Kidney epithelial cell (primary cell): ENCODE data around the gene SLAMF6. TPM values are rescaled to one million over a fixed set of nuclear protein-coding genes. Genes with fewer than 3 reads are reported as not detected.

Experiments used
- DNase-seq: peaks from one replicate; pipeline ENCODE4 v3.0.0-alpha.2; 2010; ENCODE audit warnings: low read depth
- H3K27me3 ChIP-seq: 2 replicates; pipeline ENCODE4 v1.6.0; 2011; ENCODE audit warnings: low read length; ENCODE audit not compliant: control insufficient read depth, insufficient read depth
- H3K36me3 ChIP-seq: 2 replicates; pipeline ENCODE4 v1.5.1; 2011; ENCODE audit warnings: low read length; ENCODE audit not compliant: control insufficient read depth, insufficient read depth
- H3K4me3 ChIP-seq: 2 replicates; pipeline ENCODE4 v1.5.1; 2011; ENCODE audit warnings: low read depth, mild to moderate bottlenecking, control low read depth, low read length
- total RNA-seq: library from RNA; depleted of rRNA; stranded (reverse); fragments of >200 nt; gene quantifications from 2 replicates; pipeline ENCODE4 v1.2.3, GENCODE V29; 2015
- TF ChIP-seq, protein P1 (sequence below): IDR thresholded peaks from 2 replicates; pipeline ENCODE4 v1.5.1; 2011; ENCODE audit warnings: mild to moderate bottlenecking, moderate library complexity, low read length, control low read depth, inconsistent platforms; ENCODE audit not compliant: insufficient read depth, poor library complexity, severe bottlenecking

The SLAMF6 gene
- total RNA-seq, 1 donor from 2014 or later: not detected

DNA sequence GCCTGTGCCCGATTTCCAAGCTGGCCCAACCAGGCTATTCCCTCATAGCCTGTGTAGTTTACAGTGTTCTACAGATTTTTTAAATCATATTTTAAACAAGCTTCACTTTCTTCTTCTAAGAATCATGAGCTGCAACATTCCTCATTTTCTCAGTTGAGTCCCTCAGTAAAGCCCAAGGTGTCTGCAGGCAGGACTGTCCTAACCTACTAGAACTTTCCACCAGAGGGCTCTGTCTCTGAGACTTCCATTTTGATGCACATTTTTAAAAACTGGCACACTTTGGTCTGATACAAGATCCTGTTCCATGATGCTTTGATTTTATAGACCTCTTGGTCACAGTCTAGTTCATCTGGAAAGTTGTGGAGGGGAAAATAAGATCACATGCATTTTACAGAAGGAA, 21.6 kb upstream of the SLAMF6 start:
- DNase-seq: no peak

DNA sequence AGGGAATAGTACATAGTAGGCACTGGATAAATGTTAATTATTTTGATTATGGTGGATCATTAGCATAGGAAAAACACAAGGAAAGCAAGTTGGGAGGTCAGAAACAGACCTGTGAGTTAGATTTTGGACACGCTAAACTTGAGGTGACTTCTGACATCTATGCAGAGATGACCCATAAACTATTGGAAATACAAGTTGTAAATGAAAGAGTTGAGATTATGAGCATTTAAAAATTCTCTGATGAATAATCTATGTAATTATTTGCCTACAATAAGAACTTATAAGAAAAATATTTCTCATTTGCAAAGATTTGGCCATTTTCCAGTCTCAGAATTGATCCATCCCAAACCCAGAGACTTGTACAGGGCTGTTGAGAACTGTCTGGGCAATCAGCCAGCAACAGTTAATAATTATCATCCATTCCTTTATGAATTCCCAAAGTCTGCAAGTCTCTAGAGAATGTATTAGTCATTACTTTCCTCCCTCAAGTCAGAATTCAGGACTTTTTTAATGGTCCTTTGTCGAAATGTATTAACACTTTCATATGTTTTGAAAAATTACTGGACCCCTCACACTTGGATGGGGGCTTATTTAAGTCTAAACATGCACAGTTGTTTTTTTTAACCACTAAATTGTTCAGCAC, 19.4 kb upstream of the SLAMF6 start:
- DNase-seq: peak; percentile 71
- Histone ChIP-seq H3K27me3 (no peaks in the 10 kb centered on the region), H3K36me3 (no peaks in the 10 kb centered on the region), H3K4me3 (no peak overlapping the region)
- TF ChIP-seq, protein P1, sequence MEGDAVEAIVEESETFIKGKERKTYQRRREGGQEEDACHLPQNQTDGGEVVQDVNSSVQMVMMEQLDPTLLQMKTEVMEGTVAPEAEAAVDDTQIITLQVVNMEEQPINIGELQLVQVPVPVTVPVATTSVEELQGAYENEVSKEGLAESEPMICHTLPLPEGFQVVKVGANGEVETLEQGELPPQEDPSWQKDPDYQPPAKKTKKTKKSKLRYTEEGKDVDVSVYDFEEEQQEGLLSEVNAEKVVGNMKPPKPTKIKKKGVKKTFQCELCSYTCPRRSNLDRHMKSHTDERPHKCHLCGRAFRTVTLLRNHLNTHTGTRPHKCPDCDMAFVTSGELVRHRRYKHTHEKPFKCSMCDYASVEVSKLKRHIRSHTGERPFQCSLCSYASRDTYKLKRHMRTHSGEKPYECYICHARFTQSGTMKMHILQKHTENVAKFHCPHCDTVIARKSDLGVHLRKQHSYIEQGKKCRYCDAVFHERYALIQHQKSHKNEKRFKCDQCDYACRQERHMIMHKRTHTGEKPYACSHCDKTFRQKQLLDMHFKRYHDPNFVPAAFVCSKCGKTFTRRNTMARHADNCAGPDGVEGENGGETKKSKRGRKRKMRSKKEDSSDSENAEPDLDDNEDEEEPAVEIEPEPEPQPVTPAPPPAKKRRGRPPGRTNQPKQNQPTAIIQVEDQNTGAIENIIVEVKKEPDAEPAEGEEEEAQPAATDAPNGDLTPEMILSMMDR: no peak

More for the DNA sequence above, 21.6 kb upstream of the SLAMF6 start:
- no peaks in the 10 kb centered on the region for H3K36me3 ChIP-seq
- H3K4me3 ChIP-seq: no peak overlapping the region
- TF ChIP-seq, protein P1: peak; percentile 53
- no peaks in the 10 kb centered on the region for H3K27me3 ChIP-seq

DNA sequence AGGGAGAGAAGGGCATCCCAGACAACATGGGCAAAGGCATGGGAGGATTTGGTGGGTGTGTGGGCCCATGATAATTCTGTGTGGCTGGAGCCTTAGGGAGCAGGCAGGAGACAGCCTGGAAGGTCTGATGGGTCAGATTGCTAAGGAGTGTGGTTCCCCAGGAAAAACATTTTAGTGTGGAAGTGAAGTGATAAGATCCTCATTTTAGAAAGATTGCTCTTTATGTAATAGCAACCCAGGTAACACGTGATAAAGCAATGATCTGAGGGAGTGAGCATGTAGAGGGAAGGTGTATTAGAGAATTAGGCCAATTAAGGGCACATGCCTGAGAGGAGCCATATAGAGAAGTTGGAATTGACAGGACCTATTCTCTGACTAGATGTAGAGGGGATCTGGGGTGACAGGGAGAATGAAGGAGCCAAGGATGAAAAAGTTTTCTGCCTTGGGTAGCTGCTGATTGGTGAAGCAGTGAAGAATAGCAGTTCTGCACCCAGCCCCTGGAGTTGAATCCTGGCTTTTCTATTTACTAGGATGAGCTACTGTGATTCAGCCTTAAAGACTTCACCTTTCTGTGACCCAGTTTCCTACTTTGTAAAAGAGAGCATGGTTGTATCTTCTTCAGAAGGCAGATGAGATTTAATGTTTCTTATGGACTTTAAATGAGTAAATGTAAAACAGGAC, 18.7 kb upstream of the SLAMF6 start:
- TF ChIP-seq, protein P1: no peak
- Histone ChIP-seq H3K4me3 (no peak overlapping the region), H3K36me3 (no peaks in the 10 kb centered on the region), H3K27me3 (no peaks in the 10 kb centered on the region)
- DNase-seq: peak; percentile 28

DNA sequence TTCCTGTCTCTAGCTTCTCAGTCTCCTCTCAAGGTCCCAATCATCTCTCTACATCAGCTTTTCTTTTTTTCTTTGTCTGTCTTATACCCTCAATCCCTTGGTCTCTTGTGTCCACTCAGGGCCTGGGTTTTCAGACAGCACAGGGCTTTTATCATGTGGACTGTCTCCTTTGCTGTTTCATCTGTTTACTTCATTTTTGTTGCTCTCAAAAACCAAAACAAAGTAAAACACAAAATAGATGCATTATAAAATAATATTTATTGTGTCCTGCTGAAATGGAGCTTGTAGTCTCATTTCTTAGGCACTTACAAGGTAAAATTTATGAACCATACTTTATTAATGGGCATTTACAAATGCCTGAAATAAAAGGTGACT, 17.8 kb upstream of the SLAMF6 start:
- TF ChIP-seq, protein P1: no peak
- no peak for DNase-seq
- Histone ChIP-seq H3K4me3 (no peak overlapping the region), H3K36me3 (no peaks in the 10 kb centered on the region), H3K27me3 (no peaks in the 10 kb centered on the region)

DNA sequence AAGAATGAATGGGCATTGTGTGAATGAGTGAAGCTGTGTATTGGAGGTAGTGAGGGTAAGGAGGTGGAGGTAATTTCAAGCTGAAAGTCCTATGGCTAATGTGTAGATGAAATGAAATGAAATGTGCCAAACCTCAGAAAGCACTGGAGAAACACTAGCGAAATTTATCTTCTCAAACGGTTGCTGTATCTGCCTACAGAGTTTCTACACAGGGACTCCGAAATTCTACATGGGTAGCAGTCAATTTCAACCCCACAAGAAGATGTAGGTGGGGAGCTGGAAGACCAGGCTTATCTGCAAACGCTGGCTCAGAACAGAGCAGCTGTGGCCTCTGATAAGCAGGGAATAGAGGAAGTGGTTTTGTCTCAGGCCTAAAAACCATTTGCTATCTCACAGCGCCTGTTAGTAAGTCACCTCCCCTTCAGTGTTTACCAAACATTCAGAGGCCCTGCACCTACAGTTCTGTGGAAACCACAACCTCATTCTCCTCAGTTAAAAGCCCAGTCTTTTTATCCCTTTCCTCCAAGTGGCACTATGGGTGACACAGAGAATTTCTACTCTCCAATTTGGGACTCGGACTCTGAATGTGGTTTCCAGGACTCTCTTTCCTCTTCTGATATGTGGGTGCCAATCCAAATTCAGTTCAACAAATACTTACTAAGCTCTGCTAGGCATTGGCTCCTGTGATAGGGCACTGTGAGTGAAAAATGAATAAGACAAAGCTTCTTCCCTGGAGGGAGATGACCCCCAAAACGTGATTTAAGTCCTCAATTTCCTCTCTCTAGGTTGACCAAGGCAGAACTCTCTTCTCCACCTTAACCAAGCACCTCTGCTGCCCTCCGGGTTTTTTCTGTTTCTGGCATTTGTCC, 17.2 kb upstream of the SLAMF6 start:
- TF ChIP-seq, protein P1: no peak
- Histone ChIP-seq H3K27me3 (no peaks in the 10 kb centered on the region), H3K4me3 (no peak overlapping the region), H3K36me3 (no peaks in the 10 kb centered on the region)
- DNase-seq: no peak
